Measurements from ENCODE around the gene FAM107B. TPM values are rescaled to one million over a fixed set of nuclear protein-coding genes. Genes with fewer than 3 reads are reported as not detected.
A peak's percentile ranks its signal among the peaks of the same experiment; 100 is the strongest.

The FAM107B gene
- total RNA-seq, 1 donor from 2014 or later: 50.9 TPM

DNA sequence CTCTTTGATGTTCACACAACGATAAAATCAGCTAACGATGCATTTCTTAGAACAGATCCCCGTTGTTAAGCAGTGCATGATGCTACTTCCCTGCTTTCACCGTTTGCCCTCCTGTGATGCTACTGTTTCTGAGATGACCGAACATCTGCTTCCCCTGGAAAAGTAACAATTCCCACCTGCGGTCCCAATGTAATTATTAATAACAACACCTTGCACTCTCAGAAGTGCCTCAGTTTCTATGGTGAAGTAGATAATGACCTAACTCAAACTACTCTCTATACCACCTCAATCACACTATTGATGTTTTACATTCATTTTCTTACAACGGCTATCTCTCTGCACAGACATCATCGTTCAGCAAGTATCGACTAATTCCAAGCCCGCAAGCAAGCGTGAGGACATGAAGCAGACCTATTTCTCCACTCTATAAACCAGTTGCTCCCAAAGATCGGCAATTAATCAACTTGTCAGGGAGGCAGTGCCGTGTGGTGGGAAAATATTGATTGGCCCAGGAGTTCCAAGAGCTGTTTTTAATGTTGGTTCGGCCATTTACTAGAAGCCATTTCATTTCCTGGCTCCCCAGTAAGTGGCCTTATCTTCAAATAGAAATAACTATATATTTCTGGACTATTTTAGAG is 42.7 kb downstream of the FAM107B start:
- peak overlapping the region; percentile 20 for H3K4me3 Mint-ChIP-seq
- peaks cover 22% of the 10 kb centered on the region for H3K4me1 Mint-ChIP-seq (ENCODE audit: unreplicated experiment)
- TF ChIP-seq, protein P1, sequence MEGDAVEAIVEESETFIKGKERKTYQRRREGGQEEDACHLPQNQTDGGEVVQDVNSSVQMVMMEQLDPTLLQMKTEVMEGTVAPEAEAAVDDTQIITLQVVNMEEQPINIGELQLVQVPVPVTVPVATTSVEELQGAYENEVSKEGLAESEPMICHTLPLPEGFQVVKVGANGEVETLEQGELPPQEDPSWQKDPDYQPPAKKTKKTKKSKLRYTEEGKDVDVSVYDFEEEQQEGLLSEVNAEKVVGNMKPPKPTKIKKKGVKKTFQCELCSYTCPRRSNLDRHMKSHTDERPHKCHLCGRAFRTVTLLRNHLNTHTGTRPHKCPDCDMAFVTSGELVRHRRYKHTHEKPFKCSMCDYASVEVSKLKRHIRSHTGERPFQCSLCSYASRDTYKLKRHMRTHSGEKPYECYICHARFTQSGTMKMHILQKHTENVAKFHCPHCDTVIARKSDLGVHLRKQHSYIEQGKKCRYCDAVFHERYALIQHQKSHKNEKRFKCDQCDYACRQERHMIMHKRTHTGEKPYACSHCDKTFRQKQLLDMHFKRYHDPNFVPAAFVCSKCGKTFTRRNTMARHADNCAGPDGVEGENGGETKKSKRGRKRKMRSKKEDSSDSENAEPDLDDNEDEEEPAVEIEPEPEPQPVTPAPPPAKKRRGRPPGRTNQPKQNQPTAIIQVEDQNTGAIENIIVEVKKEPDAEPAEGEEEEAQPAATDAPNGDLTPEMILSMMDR (conservative IDR thresholded peaks at IDR 0.05): no peak
- H3K9me3 Mint-ChIP-seq: peaks cover 8% of the 10 kb centered on the region
- H3K36me3 Mint-ChIP-seq: no peaks in the 10 kb centered on the region
- no peak overlapping the region for H3K27ac Mint-ChIP-seq
- H3K27me3 Mint-ChIP-seq: peaks cover 12% of the 10 kb centered on the region
- no peak for DNase-seq (ENCODE audit: extremely low spot score, unreplicated experiment)

DNA sequence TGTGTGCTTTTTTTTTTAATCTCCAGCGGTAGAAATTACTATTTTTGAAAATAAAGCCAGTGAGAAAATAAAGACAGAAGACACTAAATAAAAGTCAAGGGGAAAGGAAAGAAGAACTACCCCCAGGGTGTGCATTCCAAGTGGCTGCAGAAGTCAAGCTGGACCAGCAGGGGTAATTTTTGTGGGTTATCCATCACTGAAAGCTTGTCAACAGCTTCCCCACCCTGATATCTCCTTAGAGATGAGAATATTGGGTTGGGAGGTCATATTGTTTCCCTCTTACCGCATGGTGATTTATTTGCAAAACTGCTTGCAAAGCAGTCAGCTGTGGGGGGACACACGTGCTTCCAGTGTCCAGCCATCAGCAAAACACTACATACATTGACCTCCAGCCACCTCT is 46.4 kb downstream of the FAM107B start:
- Mint-ChIP-seq H3K36me3 (no peaks in the 10 kb centered on the region), H3K9me3 (peaks cover 8% of the 10 kb centered on the region), H3K27ac (no peak overlapping the region), H3K4me3 (no peak overlapping the region), H3K4me1 (ENCODE audit: unreplicated experiment) (peaks cover 14% of the 10 kb centered on the region), H3K27me3 (peaks cover 26% of the 10 kb centered on the region)
- TF ChIP-seq, protein P1 (conservative IDR thresholded peaks at IDR 0.05): no peak
- DNase-seq (ENCODE audit: extremely low spot score, unreplicated experiment): no peak

DNA sequence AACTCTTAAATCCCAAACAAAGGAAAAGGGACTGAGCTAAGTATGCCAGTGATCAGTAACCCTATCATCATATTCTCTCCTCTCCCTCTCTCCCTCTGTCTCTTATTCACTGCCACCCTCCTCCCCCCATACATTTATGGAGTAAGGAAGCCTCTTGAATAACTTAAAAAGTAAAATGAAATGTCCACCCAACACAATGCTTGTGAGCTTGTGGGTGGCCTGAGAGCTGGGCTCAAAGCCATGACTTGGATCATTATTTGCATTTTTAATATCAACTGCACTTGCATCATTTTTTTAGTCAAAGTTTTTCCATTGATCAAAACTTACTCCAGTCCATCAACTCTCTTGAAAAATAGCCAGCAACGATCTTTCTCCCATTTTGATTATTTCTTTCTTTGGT is 46.8 kb downstream of the FAM107B start:
- Mint-ChIP-seq H3K4me1 (ENCODE audit: unreplicated experiment) (peaks cover 14% of the 10 kb centered on the region), H3K4me3 (no peak overlapping the region), H3K9me3 (peaks cover 8% of the 10 kb centered on the region), H3K27ac (no peak overlapping the region), H3K27me3 (peaks cover 26% of the 10 kb centered on the region), H3K36me3 (no peaks in the 10 kb centered on the region)
- no peak for DNase-seq (ENCODE audit: extremely low spot score, unreplicated experiment)
- TF ChIP-seq, protein P1 (conservative IDR thresholded peaks at IDR 0.05): no peak

DNA sequence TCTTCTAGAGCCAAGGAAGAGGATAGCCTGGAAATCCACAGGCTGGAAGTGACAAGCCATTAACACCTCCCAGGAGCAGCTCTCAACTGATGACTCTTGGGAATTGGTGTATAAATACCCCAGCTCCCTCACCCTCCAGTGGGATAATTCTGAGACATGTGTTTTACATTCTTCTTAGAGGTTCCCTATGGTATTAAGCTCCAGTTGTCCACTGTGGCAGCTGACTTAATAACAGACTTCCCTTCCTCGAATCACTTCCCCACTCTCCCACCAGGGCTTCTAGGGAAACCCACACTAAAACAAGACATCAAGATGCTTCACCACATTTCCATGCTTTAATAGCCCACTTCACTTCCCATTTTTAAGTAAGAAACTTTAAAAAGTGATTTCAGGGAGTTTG is 47.2 kb downstream of the FAM107B start:
- H3K36me3 Mint-ChIP-seq: no peaks in the 10 kb centered on the region
- peaks cover 14% of the 10 kb centered on the region for H3K4me1 Mint-ChIP-seq (ENCODE audit: unreplicated experiment)
- H3K9me3 Mint-ChIP-seq: peaks cover 8% of the 10 kb centered on the region
- H3K27ac Mint-ChIP-seq: no peak overlapping the region
- peaks cover 26% of the 10 kb centered on the region for H3K27me3 Mint-ChIP-seq
- TF ChIP-seq, protein P1 (conservative IDR thresholded peaks at IDR 0.05): peak; percentile 17
- no peak overlapping the region for H3K4me3 Mint-ChIP-seq
- no peak for DNase-seq (ENCODE audit: extremely low spot score, unreplicated experiment)

DNA sequence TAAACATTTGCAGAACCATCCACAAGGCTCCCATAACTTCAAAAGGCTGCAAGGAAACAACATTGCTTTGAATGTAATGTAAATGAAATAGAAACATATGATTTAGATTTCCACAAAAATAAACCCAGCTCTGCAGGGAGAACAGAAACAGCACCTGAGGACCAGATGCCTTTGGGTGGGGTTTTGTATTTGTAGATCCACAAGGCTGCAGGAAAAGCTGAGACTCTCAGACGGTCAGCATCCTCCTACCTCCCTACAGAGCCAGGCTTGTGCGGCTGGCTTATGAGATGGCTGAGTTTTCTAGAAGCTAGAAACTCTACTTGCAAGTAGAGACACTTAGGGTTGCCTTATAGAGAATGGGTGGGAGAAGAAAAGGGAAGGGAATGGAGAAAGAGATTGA is 49.8 kb downstream of the FAM107B start:
- DNase-seq (ENCODE audit: extremely low spot score, unreplicated experiment): no peak
- Mint-ChIP-seq H3K9me3 (peaks cover 8% of the 10 kb centered on the region), H3K4me3 (no peak overlapping the region), H3K4me1 (ENCODE audit: unreplicated experiment) (peaks cover 9% of the 10 kb centered on the region), H3K27ac (no peak overlapping the region), H3K36me3 (no peaks in the 10 kb centered on the region), H3K27me3 (peaks cover 19% of the 10 kb centered on the region)
- TF ChIP-seq, protein P1 (conservative IDR thresholded peaks at IDR 0.05): no peak

Measured in type B pancreatic cell (in vitro differentiated cells).